Sigmoid colon (tissue), 4 donors: ENCODE results near the gene TBC1D9B.

Source experiments
- CTCF ChIP-seq, 4 experiments: fragments of 450-650 bp in 3 of 4; fragments of 200-600 bp in 1 of 4; IDR thresholded peaks; one replicate each; pipeline ENCODE4 v1.5.1; 2016 to 2019; ENCODE audit warnings: antibody characterized with exemption in 4 of 4, mild to moderate bottlenecking in 3 of 4, moderate library complexity in 2 of 4
- EP300 ChIP-seq, 4 donors: sonication (generic); formaldehyde crosslinking; IDR thresholded peaks; one replicate each; pipeline ENCODE4 v1.6.1; 2017; ENCODE audit warnings: antibody characterized with exemption in 4 of 4

- TF ChIP-seq EP300 (IDR thresholded peaks at IDR 0.05), result no peak
- no peak for TF ChIP-seq CTCF (IDR thresholded peaks at IDR 0.05)
Observed at GRCh38 chr5:179821298-179822058, 86.2 kb downstream of the TBC1D9B start.
